Measurements from ENCODE around the gene LRBA. TPM values are rescaled to one million over a fixed set of nuclear protein-coding genes. Genes with fewer than 3 reads are reported as not detected.

LRBA gene
- total and polyA plus RNA-seq, 4 donors: 11.8 to 149 (median 34.2) TPM

DNA sequence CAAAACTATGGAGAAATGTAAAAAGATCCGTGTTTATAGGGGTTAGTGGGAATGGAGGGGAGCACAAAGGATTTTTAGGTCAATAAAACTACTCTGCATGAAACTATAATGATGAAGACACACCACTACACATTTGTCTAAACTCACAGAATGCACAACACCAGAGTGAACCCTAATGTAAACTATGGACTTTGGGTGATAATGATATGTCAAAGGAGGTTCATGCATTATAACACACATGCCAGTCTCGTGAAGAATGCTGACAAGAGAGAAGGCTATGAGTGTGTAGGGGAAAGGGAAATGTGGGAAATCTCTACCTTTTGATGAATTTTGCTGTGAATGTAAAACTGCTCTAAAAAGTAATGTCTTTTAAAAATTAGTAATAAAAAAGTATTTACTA lies 249.9 kb downstream of the LRBA start:
- Histone ChIP-seq H3K4me3 (no peak overlapping the region), H3K36me3 (ENCODE audit: control insufficient read depth in 4 of 4, insufficient read depth in 4 of 4, low read length in 4 of 4) (no peaks in the 10 kb centered on the region), H3K27me3 (ENCODE audit: control insufficient read depth in 3 of 3, insufficient read depth in 3 of 3, low read length in 2 of 3) (no peaks in the 10 kb centered on the region), H3K9ac (ENCODE audit: insufficient read depth in 1 of 2, low read length in 2 of 2) (no peak overlapping the region), H3K9me3 (ENCODE audit: control insufficient read depth in 4 of 4, insufficient read depth in 3 of 4, low read length in 3 of 4) (no peaks in the 10 kb centered on the region), H3K27ac (ENCODE audit: low read depth in 1 of 2, low read length in 1 of 2) (no peak overlapping the region), H3K4me1 (ENCODE audit: control insufficient read depth in 5 of 5, insufficient read depth in 5 of 5, low read length in 5 of 5) (no peaks in the 10 kb centered on the region)
- no peak for ATAC-seq (ENCODE audit: insufficient read depth, low FRiP score)
- no peak for DNase-seq
- no peak for TF ChIP-seq CTCF (IDR thresholded peaks at IDR 0.05; ENCODE audit: control extremely low read depth, extremely low read depth)
- 92 to 93% methylated on average over 2 of the region's 2 CpGs for WGBS, 2 donors

DNA sequence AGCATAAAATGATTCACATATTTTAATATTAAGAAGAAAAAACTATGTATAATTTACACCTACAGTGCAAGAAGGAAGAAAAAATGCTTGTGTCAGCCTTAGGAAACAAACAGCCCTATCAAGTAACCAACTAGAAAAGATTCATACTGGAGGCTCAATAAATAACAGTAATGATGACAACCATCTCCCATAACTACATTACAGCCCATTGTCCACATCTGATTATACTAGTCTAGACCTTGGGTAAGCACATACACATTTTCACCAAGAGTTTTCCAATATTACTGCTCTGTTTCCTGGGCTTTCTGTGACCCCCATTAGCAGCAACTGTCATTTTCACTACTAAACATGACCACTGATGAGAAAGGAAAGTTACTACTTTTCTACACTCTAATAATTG lies 263.4 kb downstream of the LRBA start:
- DNase-seq: no peak
- Histone ChIP-seq H3K36me3 (ENCODE audit: control insufficient read depth in 4 of 4, insufficient read depth in 4 of 4, low read length in 4 of 4) (no peaks in the 10 kb centered on the region), H3K4me1 (ENCODE audit: control insufficient read depth in 5 of 5, insufficient read depth in 5 of 5, low read length in 5 of 5) (no peaks in the 10 kb centered on the region), H3K27me3 (ENCODE audit: control insufficient read depth in 3 of 3, insufficient read depth in 3 of 3, low read length in 2 of 3) (no peaks in the 10 kb centered on the region), H3K27ac (ENCODE audit: low read depth in 1 of 2, low read length in 1 of 2) (no peak overlapping the region), H3K4me3 (no peak overlapping the region), H3K9ac (ENCODE audit: insufficient read depth in 1 of 2, low read length in 2 of 2) (no peak overlapping the region), H3K9me3 (ENCODE audit: control insufficient read depth in 4 of 4, insufficient read depth in 3 of 4, low read length in 3 of 4) (no peaks in the 10 kb centered on the region)
- no peak for TF ChIP-seq CTCF (IDR thresholded peaks at IDR 0.05; ENCODE audit: control extremely low read depth, extremely low read depth)
- ATAC-seq (ENCODE audit: insufficient read depth, low FRiP score): no peak

DNA sequence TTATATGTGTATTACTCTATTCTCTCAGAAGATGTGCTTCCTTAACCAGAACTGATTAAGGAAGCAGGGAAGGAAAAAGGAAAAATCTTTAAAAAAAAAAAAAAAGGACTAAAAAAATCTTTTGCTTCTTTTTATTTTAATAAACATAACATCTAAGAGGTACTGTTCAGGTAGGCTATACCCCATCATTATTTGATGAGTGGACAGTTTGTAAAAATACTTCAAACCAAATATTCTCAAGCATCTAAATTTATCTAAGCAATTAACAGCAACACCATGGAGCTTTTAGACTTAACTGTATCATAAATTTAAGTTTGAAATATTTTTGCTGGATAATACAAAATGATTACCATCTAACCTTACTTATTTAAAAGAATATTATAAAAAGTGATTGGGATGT lies 264.3 kb downstream of the LRBA start:
- H3K9ac ChIP-seq (ENCODE audit: insufficient read depth in 1 of 2, low read length in 2 of 2): no peak overlapping the region
- H3K36me3 ChIP-seq (ENCODE audit: control insufficient read depth in 4 of 4, insufficient read depth in 4 of 4, low read length in 4 of 4): no peaks in the 10 kb centered on the region
- ATAC-seq (ENCODE audit: insufficient read depth, low FRiP score) (no peak), DNase-seq (no peak)
- no peaks in the 10 kb centered on the region for H3K4me1 ChIP-seq (ENCODE audit: control insufficient read depth in 5 of 5, insufficient read depth in 5 of 5, low read length in 5 of 5)
- H3K9me3 ChIP-seq (ENCODE audit: control insufficient read depth in 4 of 4, insufficient read depth in 3 of 4, low read length in 3 of 4): no peaks in the 10 kb centered on the region
- H3K27me3 ChIP-seq (ENCODE audit: control insufficient read depth in 3 of 3, insufficient read depth in 3 of 3, low read length in 2 of 3): no peaks in the 10 kb centered on the region
- H3K4me3 ChIP-seq: no peak overlapping the region
- H3K27ac ChIP-seq (ENCODE audit: low read depth in 1 of 2, low read length in 1 of 2): no peak overlapping the region
- TF ChIP-seq CTCF (IDR thresholded peaks at IDR 0.05; ENCODE audit: control extremely low read depth, extremely low read depth): no peak

GRCh38 chr4:150746156-150746555 lies 268.9 kb downstream of the LRBA start:
- H3K27ac ChIP-seq (ENCODE audit: low read depth in 1 of 2, low read length in 1 of 2): no peak overlapping the region
- TF ChIP-seq CTCF (IDR thresholded peaks at IDR 0.05; ENCODE audit: control extremely low read depth, extremely low read depth): no peak
- H3K27me3 ChIP-seq (ENCODE audit: control insufficient read depth in 3 of 3, insufficient read depth in 3 of 3, low read length in 2 of 3): no peaks in the 10 kb centered on the region
- DNase-seq (no peak), ATAC-seq (ENCODE audit: insufficient read depth, low FRiP score) (no peak)
- WGBS, 2 donors: 92 to 93% methylated on average over 4 of the region's 4 CpGs
- H3K9me3 ChIP-seq (ENCODE audit: control insufficient read depth in 4 of 4, insufficient read depth in 3 of 4, low read length in 3 of 4): no peaks in the 10 kb centered on the region
- H3K4me3 ChIP-seq: no peak overlapping the region
- no peaks in the 10 kb centered on the region for H3K36me3 ChIP-seq (ENCODE audit: control insufficient read depth in 4 of 4, insufficient read depth in 4 of 4, low read length in 4 of 4)
- no peak overlapping the region for H3K9ac ChIP-seq (ENCODE audit: insufficient read depth in 1 of 2, low read length in 2 of 2)
- peaks cover 0 to 3% (median 0%) of the 10 kb centered on the region in 5 donors for H3K4me1 ChIP-seq (ENCODE audit: control insufficient read depth in 5 of 5, insufficient read depth in 5 of 5, low read length in 5 of 5)
